ENCODE data around the gene WSB1. TPM values are rescaled to one million over a fixed set of nuclear protein-coding genes. Genes with fewer than 3 reads are reported as not detected.

WSB1 gene
- total and polyA plus RNA-seq, 9 of the 15 experiments (the other 6 are each of a cell fraction or from before 2014, with no cell fraction given) = 22.8 to 229 (median 81.1) TPM

DNA sequence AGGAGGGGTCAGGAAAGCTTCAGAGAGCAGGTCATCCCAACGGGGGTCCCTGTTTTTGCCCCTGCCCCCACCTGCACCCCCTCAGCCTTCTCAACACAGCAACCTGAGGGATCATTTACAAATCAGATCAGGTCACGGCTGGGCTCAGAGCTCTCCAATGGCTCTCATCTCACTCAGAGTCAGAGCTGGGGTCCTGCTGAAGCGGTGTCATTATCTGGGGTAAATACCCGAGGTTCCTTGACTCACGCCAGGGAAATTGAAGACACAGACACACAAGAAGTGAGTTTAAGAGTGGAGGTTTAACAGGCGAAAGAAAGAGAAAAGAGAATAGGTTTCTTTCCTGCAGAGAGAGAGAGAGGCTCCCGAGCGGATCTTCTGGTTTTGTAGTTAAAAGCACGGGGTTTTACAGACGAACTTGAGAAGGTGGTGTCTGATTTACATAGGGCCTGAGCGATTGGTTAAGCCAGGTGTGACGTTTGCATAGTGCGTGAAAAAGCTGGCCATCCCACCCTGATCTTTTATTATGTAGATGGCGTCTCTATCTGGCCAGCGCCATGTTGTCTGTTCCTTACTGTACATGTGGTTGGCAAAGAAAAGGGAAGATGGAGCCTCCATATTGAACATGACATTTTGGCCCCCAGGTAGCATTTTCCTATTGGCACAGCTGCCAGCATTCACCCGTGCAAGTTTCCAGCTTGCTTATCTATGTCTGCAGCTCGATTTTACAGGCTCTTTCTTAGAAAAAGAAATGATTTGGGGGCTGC lies 51.4 kb downstream of the WSB1 start (continued):
- TF ChIP-seq, protein P1, sequence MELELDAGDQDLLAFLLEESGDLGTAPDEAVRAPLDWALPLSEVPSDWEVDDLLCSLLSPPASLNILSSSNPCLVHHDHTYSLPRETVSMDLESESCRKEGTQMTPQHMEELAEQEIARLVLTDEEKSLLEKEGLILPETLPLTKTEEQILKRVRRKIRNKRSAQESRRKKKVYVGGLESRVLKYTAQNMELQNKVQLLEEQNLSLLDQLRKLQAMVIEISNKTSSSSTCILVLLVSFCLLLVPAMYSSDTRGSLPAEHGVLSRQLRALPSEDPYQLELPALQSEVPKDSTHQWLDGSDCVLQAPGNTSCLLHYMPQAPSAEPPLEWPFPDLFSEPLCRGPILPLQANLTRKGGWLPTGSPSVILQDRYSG (tag; conservative IDR thresholded peaks at IDR 0.05; ENCODE audit: low read depth) = peak; percentile 87
- TF ChIP-seq, protein P2, sequence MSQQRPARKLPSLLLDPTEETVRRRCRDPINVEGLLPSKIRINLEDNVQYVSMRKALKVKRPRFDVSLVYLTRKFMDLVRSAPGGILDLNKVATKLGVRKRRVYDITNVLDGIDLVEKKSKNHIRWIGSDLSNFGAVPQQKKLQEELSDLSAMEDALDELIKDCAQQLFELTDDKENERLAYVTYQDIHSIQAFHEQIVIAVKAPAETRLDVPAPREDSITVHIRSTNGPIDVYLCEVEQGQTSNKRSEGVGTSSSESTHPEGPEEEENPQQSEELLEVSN (IDR thresholded peaks at IDR 0.05; ENCODE audit: borderline replicate concordance in 1 of 2, extremely low read depth in 1 of 2, insufficient read depth in 1 of 2, insufficient read length in 1 of 2, low read depth in 1 of 2, low read length in 1 of 2, poor library complexity in 1 of 2, severe bottlenecking in 1 of 2) = peak in 1 of 2 experiments; percentile 19
- TF ChIP-seq SRSF1 (IDR thresholded peaks at IDR 0.05; ENCODE audit: low read depth, low read length) (no peak), L3MBTL2 (IDR thresholded peaks at IDR 0.05) (peak; percentile 78), POLR2AphosphoS5 (IDR thresholded peaks at IDR 0.05; ENCODE audit: control insufficient read depth, insufficient read depth, low read depth, low read length) (peak; percentile 86), JUND (IDR thresholded peaks at IDR 0.05; ENCODE audit: borderline replicate concordance, low read depth, low read length) (no peak), JUND (tag; IDR thresholded peaks at IDR 0.05; ENCODE audit: borderline replicate concordance, low read depth, low read length) (peak; percentile 44; the same call in 1 of the 3 replicates), SOX6 (IDR thresholded peaks at IDR 0.05) (no peak), SREBF1 (IDR thresholded peaks at IDR 0.05; ENCODE audit: borderline replicate concordance, low read depth, low read length) (no peak), CBFA2T2 (conservative IDR thresholded peaks at IDR 0.05) (no peak)
- TF ChIP-seq, protein P3, sequence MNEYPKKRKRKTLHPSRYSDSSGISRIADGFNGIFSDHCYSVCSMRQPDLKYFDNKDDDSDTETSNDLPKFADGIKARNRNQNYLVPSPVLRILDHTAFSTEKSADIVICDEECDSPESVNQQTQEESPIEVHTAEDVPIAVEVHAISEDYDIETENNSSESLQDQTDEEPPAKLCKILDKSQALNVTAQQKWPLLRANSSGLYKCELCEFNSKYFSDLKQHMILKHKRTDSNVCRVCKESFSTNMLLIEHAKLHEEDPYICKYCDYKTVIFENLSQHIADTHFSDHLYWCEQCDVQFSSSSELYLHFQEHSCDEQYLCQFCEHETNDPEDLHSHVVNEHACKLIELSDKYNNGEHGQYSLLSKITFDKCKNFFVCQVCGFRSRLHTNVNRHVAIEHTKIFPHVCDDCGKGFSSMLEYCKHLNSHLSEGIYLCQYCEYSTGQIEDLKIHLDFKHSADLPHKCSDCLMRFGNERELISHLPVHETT (CRISPR knock-in tag; conservative IDR thresholded peaks at IDR 0.05 in 1 of 2, IDR thresholded peaks at IDR 0.05 in 1 of 2) = peak in 1 of 2 experiments; percentile 82; a peak in 2 of 4 replicates
- TF ChIP-seq, protein P4, sequence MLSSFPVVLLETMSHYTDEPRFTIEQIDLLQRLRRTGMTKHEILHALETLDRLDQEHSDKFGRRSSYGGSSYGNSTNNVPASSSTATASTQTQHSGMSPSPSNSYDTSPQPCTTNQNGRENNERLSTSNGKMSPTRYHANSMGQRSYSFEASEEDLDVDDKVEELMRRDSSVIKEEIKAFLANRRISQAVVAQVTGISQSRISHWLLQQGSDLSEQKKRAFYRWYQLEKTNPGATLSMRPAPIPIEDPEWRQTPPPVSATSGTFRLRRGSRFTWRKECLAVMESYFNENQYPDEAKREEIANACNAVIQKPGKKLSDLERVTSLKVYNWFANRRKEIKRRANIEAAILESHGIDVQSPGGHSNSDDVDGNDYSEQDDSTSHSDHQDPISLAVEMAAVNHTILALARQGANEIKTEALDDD (IDR thresholded peaks at IDR 0.05) = no peak
- TF ChIP-seq, protein P5, sequence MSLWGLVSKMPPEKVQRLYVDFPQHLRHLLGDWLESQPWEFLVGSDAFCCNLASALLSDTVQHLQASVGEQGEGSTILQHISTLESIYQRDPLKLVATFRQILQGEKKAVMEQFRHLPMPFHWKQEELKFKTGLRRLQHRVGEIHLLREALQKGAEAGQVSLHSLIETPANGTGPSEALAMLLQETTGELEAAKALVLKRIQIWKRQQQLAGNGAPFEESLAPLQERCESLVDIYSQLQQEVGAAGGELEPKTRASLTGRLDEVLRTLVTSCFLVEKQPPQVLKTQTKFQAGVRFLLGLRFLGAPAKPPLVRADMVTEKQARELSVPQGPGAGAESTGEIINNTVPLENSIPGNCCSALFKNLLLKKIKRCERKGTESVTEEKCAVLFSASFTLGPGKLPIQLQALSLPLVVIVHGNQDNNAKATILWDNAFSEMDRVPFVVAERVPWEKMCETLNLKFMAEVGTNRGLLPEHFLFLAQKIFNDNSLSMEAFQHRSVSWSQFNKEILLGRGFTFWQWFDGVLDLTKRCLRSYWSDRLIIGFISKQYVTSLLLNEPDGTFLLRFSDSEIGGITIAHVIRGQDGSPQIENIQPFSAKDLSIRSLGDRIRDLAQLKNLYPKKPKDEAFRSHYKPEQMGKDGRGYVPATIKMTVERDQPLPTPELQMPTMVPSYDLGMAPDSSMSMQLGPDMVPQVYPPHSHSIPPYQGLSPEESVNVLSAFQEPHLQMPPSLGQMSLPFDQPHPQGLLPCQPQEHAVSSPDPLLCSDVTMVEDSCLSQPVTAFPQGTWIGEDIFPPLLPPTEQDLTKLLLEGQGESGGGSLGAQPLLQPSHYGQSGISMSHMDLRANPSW (CRISPR knock-in tag; IDR thresholded peaks at IDR 0.05) = no peak
- TF ChIP-seq, protein P6, sequence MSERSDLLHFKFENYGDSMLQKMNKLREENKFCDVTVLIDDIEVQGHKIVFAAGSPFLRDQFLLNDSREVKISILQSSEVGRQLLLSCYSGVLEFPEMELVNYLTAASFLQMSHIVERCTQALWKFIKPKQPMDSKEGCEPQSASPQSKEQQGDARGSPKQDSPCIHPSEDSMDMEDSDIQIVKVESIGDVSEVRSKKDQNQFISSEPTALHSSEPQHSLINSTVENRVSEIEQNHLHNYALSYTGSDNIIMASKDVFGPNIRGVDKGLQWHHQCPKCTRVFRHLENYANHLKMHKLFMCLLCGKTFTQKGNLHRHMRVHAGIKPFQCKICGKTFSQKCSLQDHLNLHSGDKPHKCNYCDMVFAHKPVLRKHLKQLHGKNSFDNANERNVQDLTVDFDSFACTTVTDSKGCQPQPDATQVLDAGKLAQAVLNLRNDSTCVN (CRISPR knock-in tag; IDR thresholded peaks at IDR 0.05) = no peak
